Epithelial cell of proximal tubule (primary cell): ENCODE results near the gene NAE1. TPM values are rescaled to one million over a fixed set of nuclear protein-coding genes. Genes with fewer than 3 reads are reported as not detected.

Experiments
- DNase-seq: peaks from one replicate; pipeline ENCODE4 v3.0.0-alpha.2; 2011; ENCODE audit warnings: low read depth
- H3K4me3 ChIP-seq: 2 replicates; pipeline ENCODE4 v1.5.1; 2011; ENCODE audit warnings: low read depth, mild to moderate bottlenecking, low read length
- CTCF ChIP-seq: conservative IDR thresholded peaks from 2 replicates; pipeline ENCODE4 v1.5.1; 2012; ENCODE audit warnings: low read depth, mild to moderate bottlenecking, low read length
- total RNA-seq: library from RNA; depleted of rRNA; stranded (reverse); fragments of >200 nt; gene quantifications from 2 replicates; pipeline ENCODE4 v1.2.3, GENCODE V29; 2015

Gene NAE1
- total RNA-seq, 1 donor from 2014 or later, result 92.3 TPM

GRCh38 chr16:66845080-66845410 is 14.3 kb upstream of the NAE1 start:
- TF ChIP-seq CTCF, result no peak
- no peak for DNase-seq
- H3K4me3 ChIP-seq, result peak overlapping the region; percentile 45

GRCh38 chr16:66844342-66845079 is 13.7 kb upstream of the NAE1 start, which contains the start of gene CA7:
CA7 (plus strand) TSS chr16:66844414; CDS start chr16:66844488, 74 bp downstream.
- H3K4me3 ChIP-seq, result peak within 1 kb of the TSS; percentile 45
- DNase-seq, result no peak
- no peak for TF ChIP-seq CTCF

- H3K4me3 ChIP-seq, result no peak overlapping the region
- DNase-seq, result no peak
- no peak for TF ChIP-seq CTCF
Measured at GRCh38 chr16:66844009-66844341, 13.2 kb upstream of the NAE1 start.

- DNase-seq, result no peak
- TF ChIP-seq CTCF, result no peak
Measured at GRCh38 chr16:66843191-66843590, 12.4 kb upstream of the NAE1 start.

DNA sequence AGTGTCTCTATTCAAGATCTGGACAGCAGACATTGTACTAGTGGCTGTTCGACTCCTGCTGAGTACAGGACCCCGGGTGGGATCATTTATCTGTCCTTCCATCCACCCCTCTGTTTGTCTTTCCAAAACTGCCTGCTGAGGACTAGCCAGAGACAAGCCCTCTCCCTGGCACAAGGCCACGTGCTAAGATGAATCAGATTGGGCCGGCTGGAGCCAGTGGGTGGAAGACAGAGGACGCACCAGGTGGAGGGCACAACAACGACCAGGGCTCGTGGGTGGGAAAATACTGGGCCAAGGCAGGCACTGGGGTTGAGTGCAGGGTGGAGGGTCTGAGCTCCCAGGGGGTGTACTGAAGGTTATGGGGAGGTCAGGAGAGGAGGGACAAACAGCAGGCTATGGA is 12.0 kb upstream of the NAE1 start:
- DNase-seq, result no peak
- no peak overlapping the region for H3K4me3 ChIP-seq
- no peak for TF ChIP-seq CTCF

More at GRCh38 chr16:66843191-66843590, 12.4 kb upstream of the NAE1 start:
- no peak overlapping the region for H3K4me3 ChIP-seq

DNA sequence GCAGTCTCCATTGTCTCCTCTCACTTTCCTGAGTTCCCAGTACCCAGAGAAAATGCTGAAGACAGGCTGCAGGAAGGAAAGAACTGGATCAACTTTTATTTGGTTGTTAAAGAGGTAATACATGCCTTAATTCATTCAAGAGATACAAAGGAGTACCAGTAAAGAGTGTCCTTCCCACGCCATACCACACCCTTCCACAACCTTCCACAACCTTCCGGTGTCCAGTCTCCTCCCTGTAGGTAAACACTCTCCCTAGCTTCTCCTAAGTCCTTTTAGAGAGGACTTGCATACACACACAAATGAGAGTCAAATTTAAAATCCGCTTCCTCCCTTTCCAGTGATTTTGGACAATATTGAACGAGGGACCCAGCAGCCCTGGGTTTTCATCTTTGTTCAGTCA is 10.6 kb upstream of the NAE1 start:
- TF ChIP-seq CTCF, result no peak
- no peak for DNase-seq
- no peak overlapping the region for H3K4me3 ChIP-seq

DNA sequence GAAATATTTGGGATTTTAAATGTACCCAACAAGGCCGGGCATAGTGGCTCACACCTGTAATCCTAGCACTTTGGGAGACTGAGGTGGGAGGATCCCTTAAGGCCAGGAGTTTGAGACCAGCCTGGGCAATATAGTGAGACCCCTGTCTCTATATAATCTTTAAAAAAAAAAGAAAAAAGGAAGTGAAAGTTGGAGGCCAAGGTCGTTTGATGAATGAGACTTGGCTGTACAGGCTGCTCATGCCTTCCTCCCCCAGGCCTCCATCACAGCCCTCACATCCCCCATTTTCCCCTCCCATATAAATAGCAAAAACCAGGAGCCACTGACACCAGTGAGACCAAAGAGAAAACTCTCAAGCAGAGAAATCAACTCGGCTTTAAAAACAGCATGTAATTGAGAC is 10.1 kb upstream of the NAE1 start:
- no peak for TF ChIP-seq CTCF
- no peak overlapping the region for H3K4me3 ChIP-seq
- no peak for DNase-seq
